NCI-H1092 (cell line): ENCODE results near the gene NCKAP5.

Experiments used
- DNase-seq: peaks from one replicate; lab custom pipeline; 2025; lab: John Stamatoyannopoulos, UW

The NCKAP5 gene

GRCh38 chr2:133143645-133144044 is 424.6 kb downstream of the NCKAP5 start:
- DNase-seq, result no peak

DNA sequence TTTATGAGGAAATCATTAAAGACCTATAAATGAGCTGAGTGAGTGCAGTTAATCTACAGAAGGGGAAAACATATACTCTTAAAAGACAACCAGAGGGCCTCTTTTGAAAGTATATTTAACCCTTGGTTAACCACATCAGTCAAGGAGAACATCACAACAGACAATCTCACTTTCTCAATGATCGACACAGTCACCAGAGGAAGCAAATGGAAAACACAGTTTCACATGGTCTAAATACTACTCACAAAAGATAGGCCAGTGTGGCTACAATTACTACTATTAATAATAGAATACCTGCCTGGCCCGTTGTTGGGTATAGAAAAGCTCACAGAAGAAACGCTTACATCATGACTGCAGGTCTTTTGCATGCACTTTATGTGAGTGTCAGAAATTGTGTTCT is 426.2 kb downstream of the NCKAP5 start:
- no peak for DNase-seq

- DNase-seq, result no peak
Measured at GRCh38 chr2:133140620-133141019, 427.6 kb downstream of the NCKAP5 start.

DNA sequence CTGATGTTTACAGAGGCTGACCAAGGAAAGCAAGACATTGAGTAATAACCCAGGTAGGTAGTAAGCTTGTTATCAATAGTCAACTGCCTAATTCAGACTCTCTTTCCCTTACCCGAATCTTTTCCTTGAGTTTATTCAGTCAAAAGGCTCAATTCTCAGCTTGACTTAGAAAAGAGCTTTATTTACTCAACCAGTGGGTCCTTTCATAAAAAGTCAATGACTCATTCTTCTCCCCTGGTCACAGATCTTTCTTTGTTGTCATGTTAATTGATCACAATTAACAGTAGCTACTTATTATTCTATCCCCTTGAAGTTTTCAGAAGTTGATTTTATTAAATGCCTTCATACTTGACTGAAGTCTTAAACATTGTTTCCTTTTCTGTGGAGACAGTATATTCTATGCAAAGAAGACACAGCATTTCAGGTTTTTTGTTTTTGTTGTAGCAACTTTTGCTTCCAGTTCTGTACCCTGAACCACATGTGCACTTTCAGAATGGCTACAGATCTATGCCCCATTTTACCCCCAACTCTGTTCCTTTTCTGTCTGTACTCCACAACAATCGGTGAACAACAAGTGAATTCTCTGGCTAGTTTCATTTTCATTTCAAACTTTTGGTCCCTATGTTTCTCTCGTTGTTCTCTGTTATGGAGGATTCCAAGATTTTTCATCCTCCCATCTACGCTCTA is 428.3 kb downstream of the NCKAP5 start:
- no peak for DNase-seq

DNA sequence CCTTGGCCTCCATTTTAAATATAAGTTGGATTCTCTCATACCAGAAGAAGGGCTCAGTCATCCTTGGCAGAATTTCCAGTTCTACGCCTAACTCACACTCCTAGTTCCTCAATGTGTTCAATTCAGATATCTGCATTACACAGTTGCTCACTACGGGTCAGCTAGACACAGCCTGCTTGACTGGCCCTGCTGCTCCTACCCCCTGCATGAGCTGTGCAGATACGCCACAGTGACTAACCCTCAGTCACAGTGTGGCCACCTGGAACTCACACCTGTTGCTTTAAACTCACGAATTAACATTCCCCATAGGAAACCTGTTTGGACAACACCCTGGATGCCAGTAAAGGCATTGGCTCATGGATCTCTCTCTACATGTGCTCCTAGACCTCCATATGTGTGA is 429.6 kb downstream of the NCKAP5 start:
- no peak for DNase-seq

GRCh38 chr2:133135035-133135654 is 433.1 kb downstream of the NCKAP5 start:
- DNase-seq, result no peak

GRCh38 chr2:133130548-133131246 is 437.6 kb downstream of the NCKAP5 start:
- DNase-seq, result no peak

DNA sequence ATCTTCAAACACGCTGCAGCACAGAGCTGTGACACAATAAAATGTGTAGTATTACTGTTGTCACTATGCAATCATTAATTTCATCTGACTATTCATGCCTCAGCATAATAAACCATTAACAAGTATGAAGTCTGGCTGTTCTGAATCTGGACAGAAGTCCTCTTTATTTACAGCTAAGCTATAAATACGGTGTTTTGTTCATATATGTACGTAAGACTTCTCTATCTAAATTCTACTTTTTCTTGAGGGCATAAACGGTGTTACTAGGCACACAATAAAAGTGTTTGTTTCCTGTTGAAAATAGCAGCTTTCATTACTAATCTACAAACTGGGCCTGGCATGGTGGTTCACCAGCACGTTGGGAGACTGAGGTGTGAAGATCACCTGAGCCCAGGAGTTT is 443.8 kb downstream of the NCKAP5 start:
- no peak for DNase-seq

GRCh38 chr2:133123904-133124303 is 444.4 kb downstream of the NCKAP5 start:
- DNase-seq, result no peak

- no peak for DNase-seq
Measured at GRCh38 chr2:133123393-133123792, 444.9 kb downstream of the NCKAP5 start.

DNA sequence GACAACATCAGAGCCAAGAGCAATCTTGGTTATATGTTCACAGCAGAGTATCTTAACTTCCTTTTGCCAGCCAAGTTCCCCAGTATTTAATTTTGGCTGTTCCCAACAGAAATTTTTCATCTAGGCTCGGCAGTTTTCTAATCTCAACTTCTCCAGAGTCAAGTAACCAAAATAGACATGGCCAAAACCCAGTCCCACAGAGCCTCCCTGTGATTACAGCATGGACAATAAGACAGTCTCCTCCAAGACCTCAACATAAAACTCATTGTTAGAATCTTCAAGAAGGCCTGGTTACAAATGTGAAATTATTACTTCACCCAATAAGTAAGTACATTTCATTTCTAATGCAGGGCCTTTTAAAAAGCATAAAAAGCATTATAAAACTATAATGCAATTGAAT is 445.7 kb downstream of the NCKAP5 start:
- no peak for DNase-seq

DNA sequence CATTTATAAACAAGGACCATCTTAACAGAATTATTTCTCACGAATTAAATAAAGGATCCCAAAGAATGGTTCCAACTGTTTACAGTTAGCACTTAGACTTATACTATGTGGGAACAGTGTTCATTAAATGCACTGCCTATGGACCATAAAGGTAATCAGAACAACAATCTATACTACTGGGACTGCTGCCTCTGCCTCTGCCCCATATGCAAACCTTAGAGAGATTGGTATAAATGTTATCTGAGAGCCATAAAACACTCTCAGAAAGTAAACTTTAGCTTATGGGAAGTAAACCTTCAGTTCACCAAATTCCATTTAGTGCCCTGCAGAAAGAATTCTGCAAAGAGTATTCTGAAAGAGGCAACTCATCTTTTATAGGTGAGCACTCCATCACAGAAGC is 448.0 kb downstream of the NCKAP5 start:
- no peak for DNase-seq

- no peak for DNase-seq
Measured at GRCh38 chr2:133110201-133110600, 458.1 kb downstream of the NCKAP5 start.

- DNase-seq, result no peak
Measured at GRCh38 chr2:133109772-133110171, 458.5 kb downstream of the NCKAP5 start.

DNA sequence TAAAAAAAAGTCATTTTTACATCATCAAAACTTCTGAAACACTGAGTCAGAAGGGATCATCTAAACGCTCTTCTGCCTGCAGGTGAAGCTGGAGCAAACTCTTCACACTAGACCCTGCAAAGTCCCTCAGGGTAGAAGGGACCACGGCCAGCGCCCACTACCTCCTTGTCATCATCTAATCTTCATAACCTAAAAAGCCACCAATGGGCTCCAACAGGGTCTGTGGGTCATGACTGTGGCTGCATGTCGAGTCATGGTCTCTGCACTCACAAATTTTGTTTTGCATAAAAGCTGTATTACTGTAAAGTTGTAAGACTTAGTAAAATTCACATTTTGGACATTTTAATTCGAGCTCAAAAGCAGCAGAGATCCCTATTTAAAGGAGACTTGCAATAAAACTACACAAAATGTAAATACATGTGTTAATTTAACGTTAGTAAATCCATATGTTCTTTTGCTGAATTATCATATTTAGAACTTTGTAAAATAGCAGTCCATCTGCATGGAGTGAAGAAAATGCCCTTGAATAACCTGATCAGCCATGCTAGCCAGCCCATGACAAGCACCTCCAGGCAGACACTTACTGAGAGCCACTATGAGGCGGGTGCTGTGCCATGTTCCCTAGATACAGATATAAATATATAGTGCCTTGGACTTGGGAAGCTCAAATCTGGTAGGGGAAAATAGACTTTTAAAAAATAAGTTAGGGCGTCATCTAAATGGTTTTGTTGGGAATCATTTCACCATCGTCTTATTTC is 461.0 kb downstream of the NCKAP5 start:
- DNase-seq, result no peak

- DNase-seq, result no peak
Measured at GRCh38 chr2:133104871-133105270, 463.4 kb downstream of the NCKAP5 start.

GRCh38 chr2:133098787-133099186 is 469.5 kb downstream of the NCKAP5 start:
- DNase-seq, result no peak

GRCh38 chr2:133097666-133098065 is 470.6 kb downstream of the NCKAP5 start:
- DNase-seq, result no peak

GRCh38 chr2:133092571-133092970 is 475.7 kb downstream of the NCKAP5 start:
- DNase-seq, result no peak

GRCh38 chr2:133090358-133090757 is 477.9 kb downstream of the NCKAP5 start:
- no peak for DNase-seq

GRCh38 chr2:133086176-133086575 is 482.1 kb downstream of the NCKAP5 start:
- DNase-seq, result no peak

GRCh38 chr2:133085646-133086045 is 482.6 kb downstream of the NCKAP5 start:
- no peak for DNase-seq

DNA sequence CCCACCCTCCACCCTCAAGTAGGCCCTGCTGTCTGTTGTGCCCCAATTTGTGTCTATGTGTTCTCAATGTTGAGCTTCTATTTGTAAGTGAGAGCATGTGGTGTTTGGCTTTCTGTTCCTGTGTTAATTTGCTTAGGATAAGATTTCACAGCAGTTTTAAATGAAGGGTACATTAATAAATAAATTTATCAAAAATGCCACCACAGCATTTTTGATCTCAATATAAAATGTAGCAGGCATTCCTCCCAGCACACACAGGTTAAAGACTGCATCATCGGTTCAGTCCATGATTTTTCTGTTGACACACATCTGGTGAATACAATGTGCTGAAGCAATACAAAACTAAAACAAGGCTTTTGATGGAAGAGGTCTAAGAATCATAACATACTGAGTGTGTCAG is 486.2 kb downstream of the NCKAP5 start:
- DNase-seq, result no peak
